IPS DF 4.7 (cell line): ENCODE data around the gene FMR1.

Experiments
- DNase-seq: peaks from one replicate; pipeline ENCODE4 v3.0.0-alpha.2; 2013; ENCODE audit warnings: low spot score; ENCODE audit errors: extremely low read depth

The FMR1 gene

DNA sequence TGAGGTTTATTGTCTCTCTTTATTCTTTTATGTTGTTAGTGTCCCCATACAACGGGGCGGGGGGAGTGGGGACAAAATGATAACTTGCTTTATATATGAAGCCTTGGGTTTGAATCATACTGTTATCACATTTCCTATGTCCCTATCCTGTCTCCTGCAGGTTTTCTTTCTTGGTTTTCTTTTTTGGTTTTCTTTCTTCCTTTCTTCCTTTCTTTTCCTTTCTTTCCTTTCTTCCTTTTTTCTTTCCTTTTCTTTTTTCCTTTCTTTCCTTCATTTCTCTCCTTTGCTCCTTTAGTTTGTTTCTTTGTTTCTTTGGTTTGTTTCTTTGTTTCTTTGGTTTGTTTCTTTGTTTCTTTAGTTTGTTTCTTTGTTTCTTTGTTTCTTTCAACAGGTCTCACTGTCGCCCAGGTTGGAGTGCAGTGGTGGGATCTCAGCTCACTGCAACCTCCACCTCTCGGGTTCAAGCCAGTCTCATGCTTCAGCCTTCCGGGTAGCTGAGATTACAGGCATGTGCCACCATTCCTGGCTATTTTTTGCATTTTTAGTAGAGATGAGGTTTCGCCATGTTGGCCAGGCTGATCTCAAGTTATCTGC is 4.8 kb downstream of the FMR1 start:
- DNase-seq: no peak

DNA sequence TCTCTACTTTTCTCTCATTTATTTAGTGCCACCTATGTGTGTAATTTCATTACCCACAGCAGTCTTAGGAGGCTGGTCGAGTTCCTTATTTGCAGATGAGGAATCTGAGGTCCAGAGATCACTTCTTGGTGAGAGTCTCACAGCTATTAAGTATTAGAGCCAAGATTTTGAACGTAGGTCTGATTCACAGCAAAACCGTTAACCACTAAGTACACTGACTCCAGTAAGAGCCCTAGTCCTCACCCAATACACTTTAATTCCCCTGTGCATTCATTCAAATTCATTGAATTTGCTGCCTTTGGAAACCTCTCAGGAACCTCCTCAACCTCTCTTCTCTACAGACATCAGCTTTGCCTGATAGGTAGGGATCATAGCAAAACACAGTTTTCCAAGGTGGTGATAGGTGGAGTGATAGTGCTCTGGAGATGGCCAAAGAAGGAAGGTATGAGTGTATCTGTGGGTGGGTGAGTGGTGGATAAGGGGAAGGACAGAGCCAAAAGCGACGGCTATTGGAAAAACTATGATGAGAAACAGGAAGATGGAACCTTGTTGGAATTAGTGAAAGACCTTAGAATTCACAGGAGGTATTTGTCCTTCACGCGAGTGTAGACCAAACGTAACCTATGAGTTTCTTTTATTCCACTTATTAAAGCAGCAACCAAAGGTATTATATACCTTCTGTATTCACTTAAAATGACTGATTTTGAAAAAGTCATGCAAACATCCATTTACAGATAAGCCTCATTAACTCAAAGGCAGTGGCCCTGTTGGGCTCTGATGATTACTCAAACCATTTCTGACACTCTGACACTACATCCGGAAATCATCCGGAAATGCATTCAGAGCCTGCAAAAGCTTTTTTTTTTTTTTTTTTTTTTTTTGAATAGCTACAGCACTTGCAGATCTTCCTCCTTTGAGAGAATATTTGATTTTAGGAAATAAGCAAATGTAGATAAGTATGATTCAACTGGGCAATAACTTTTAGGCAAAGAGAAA is 6.3 kb downstream of the FMR1 start:
- DNase-seq: no peak

DNA sequence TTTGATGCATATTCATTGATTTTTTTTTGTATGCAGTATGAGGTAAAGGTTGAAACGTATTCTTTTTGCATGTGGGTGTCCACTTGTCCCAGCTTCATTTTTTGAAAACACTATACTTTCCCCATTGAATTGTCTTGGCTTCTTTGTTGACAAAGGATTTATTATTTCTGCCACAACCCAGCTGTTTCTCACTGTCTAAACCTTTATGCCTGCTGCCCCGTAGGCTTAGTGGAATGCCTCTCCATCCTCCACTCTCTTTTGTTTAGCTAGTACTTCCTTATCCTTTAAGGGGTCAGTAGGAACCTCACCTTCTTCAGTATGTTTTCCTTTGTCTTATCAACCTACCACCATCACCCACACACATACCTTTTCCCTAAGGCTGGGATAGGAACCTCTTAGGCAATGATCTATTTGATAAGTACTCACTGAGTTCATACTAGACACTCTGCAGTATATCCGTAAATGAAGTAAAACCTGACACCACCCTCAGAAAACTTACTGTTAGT is 8.5 kb downstream of the FMR1 start:
- DNase-seq: no peak

- DNase-seq: no peak
These were observed 11.9 kb downstream of the FMR1 start for GRCh38 chrX:147923605-147924004.

- no peak for DNase-seq
These were observed 15.5 kb downstream of the FMR1 start for GRCh38 chrX:147927256-147927655.

GRCh38 chrX:147933815-147934214 is 22.1 kb downstream of the FMR1 start:
- no peak for DNase-seq

- no peak for DNase-seq
These were observed 23.5 kb downstream of the FMR1 start for GRCh38 chrX:147935156-147935758.

DNA sequence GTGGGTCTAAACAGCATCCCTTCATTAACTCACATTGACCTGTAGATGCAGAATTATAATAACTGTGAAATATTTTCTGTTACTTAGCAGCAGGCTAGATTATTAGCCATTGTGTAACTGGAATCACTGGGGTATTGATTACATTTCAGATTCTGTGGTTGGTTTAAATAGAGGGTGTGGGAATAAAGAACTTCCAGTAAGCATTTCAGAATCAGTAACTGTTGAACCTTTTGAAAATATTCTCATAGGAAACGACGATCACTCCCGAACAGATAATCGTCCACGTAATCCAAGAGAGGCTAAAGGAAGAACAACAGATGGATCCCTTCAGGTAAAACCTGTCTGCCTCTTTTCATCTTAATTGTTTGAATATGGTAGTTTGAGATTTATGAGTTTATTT is 33.6 kb downstream of the FMR1 start:
- DNase-seq: no peak

- DNase-seq: no peak
These were observed 36.8 kb downstream of the FMR1 start for GRCh38 chrX:147948531-147948930.

DNA sequence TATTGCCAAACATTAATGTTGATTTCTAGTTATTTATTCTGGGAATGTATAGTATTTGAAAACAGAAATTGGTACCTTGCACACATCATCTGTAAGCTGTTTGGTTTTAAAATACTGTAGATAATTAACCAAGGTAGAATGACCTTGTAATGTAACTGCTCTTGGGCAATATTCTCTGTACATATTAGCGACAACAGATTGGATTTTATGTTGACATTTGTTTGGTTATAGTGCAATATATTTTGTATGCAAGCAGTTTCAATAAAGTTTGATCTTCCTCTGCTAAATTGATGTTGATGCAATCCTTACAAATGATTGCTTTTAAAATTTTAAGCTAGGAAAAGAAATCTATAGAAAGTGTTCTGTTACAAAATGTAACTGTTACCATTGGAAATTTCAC is 38.6 kb downstream of the FMR1 start:
- DNase-seq: no peak

GRCh38 chrX:147953976-147954375 is 42.3 kb downstream of the FMR1 start:
- DNase-seq: no peak

DNA sequence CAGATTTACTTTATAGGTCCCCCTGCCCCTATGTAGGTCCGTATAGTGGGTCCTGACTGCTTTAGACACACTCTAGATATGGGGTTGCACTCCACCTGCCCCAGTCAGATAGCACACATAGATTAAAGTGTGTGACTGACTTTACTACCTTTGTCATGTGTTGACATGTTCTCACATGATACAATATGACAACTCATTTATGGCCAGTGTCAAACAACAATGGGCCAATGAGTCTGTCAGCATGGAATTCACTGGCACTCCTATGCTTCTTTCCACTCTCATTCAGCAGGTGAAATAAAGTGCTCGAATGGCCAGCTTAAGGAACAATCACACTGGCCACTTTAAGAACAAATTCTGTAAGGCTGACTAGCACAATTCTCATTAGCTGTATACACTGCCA is 45.6 kb downstream of the FMR1 start:
- no peak for DNase-seq

DNA sequence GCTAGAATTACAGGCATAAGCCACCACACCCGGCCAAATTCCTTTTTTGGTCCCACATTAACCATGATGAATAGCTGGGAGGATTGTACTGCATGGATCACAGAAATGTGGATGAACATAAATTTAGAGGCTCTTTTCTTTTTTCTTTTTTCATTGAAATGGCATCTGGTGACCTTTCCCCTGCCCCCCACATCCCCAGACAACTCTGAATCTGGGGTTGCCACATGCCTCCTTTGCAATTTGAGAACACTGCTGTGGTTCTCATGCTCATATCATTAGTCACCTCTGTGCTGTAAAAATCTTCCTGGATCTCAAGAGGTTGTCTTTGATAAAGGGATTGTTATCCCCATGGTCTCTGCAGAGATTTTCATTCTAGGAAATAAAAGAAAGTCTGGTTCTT is 46.6 kb downstream of the FMR1 start:
- no peak for DNase-seq

DNA sequence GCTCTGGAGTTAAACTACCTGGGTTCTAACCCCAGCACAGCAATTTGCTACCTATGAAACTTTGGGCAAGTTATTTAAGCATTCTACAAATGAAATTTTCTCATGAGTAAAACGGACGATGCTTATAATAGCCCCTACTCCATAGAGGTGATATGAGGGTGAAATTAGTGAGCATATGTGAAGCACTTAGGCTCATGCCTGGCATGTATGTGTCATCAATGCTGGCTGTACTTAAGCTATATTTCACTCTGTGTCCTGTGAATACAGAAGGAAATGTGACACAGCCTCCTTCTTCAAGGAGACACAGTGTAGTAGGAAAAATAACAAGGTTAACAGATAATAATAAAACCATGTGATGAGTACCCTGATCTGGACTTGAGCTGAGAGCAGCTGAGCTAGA is 49.0 kb downstream of the FMR1 start:
- no peak for DNase-seq

GRCh38 chrX:147962476-147962875 is 50.8 kb downstream of the FMR1 start:
- DNase-seq: no peak

DNA sequence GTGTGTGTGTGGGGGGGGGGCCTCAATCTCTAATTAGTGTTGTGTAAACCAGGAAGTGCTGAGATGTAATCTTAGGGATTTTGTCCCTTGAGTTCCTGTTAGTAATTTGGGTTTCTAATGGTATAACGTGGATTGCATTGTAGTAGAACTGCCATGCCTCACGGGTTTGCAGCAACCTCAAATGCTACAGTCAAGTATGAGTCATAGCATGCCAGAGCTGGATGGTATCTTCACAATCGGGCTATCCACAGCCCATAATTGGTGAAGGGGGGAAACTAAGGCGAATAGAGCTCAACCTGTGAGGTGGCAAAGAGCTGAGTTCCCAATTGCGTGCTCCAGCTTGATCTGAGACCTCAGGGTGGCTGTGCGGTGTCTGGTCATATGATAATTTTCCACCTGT is 67.2 kb downstream of the FMR1 start:
- DNase-seq: no peak

- no peak for DNase-seq
These were observed 69.5 kb downstream of the FMR1 start, which contains the start of gene FMR1NB for GRCh38 chrX:147981038-147981752. Gene FMR1NB (plus strand): TSS chrX:147981337. CDS start chrX:147981403, 66 bp downstream.
